ENCODE measurements around the gene TMEM30A. TPM values are rescaled to one million over a fixed set of nuclear protein-coding genes. Genes with fewer than 3 reads are reported as not detected.

The TMEM30A gene
- total and polyA plus RNA-seq, 2 of the 13 experiments (the other 11 are each of a cell fraction or from before 2014, with no cell fraction given), result 17.6 to 54.4 TPM

DNA sequence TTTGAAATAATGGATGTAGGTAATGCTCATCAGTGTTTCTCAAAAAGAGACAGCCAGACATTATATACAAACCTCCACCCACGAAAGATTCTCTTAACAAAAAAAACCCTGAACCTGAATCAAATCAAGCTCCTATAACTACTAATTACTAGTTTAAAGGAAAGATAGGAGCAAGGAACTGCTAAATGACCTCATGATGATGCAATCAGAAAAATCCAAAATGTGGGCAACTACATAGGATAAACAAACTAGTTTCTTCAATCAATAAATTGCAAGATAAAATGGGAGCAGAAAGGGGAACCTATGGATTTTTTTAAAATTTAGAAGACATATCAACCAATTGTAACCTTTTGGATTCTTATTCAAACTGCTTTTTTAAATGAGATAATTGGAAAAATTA, 43.2 kb upstream of the TMEM30A start:
- TF ChIP-seq ZNF709 (CRISPR knock-in tag; IDR thresholded peaks at IDR 0.05) (no peak), ATF7 (IDR thresholded peaks at IDR 0.05) (peak; percentile 48; the same call in 1 of the 2 replicates), ATF7 (CRISPR knock-in tag; IDR thresholded peaks at IDR 0.05) (no peak), CEBPB (IDR thresholded peaks at IDR 0.05; ENCODE audit: borderline replicate concordance, low read depth, low read length) (peak; percentile 47; the same call in 1 of the 2 replicates)
- Histone ChIP-seq H3K27me3 (ENCODE audit: control insufficient read depth in 1 of 2, insufficient read depth in 2 of 2, low read length in 2 of 2) (peaks cover 0 to 3% of the 10 kb centered on the region in 2 experiments; a peak in 1 of 5 replicates), H2AFZ (ENCODE audit: low read length) (no peak overlapping the region), H3K9ac (ENCODE audit: insufficient read depth, low read depth, low read length) (no peak overlapping the region), H3K36me3 (replicated peaks in 1 of 2; ENCODE audit: control insufficient read depth in 1 of 2, insufficient read depth in 2 of 2, low read length in 2 of 2) (no peaks in the 10 kb centered on the region), H3K4me3 (replicated peaks in 1 of 3; ENCODE audit: insufficient read depth in 1 of 3, low read depth in 2 of 3, low read length in 3 of 3) (no peak overlapping the region), H4K20me1 (ENCODE audit: insufficient read depth, low read length) (no peaks in the 10 kb centered on the region), H3K9me3 (ENCODE audit: low read length) (no peaks in the 10 kb centered on the region), H3K79me2 (ENCODE audit: insufficient read depth, low read length) (no peaks in the 10 kb centered on the region), H3K27ac (ENCODE audit: extremely low read length, insufficient read depth, low read length) (no peak overlapping the region), H3K4me1 (ENCODE audit: insufficient read depth, low read length) (no peaks in the 10 kb centered on the region), H3K4me2 (ENCODE audit: low read depth, low read length) (no peak overlapping the region)
- POLR2A ChIA-PET, result no interaction called here
- WGBS (ENCODE audit: low lambda C conversion rate), result 3% methylated on average over 1 of the region's 1 CpG
- in situ Hi-C loops (cut with HindIII; ENCODE audit: extremely low pct_ligation_motif_present, low pct_unique_long_range_greater_than_20kb), result no loop called here
- DNase-seq (ENCODE audit: low spot score) (no peak), ATAC-seq (no peak), FAIRE-seq (no peak)
- CTCF ChIA-PET (ENCODE audit: low intra/inter-chr PET ratio, low total read pairs), result no interaction called here
- intact Hi-C loops (cut with micrococcal nuclease; ENCODE audit: unreplicated experiment), result no loop called here
- BruUV-seq (replicated peaks), result no TSS peak

DNA sequence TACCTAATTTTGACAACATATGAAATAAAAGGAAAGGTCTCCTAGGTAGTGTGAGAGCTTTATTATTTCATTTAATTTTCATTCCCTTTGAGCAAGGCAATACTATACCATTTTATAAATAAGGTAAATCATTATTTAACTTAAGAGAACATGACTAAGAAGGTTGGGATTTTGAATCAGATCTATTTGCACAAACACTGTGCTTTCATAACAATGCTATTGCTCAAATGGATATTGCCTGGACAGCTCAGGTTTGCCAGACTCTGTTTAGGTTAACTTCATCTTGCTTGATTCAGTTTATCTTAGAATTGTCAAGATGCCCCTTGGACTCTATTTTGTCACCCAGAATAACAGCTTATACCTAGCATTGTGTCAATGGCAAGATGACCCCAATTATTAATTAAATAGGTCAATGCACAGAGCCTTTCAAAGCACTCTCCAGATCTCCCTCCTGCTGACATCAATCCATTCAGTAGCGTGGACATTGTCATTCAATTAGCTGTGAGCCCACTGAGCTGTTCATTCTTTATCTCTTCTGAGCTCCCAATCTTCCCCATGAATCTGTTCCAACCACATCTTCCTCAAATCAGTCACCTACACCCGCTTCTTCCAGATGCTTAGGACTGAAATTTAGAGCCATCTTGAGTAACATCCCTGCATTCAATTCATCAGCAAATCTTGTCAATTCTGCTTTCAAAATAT, 42.1 kb upstream of the TMEM30A start:
- Histone ChIP-seq H3K9me3 (ENCODE audit: low read length) (no peaks in the 10 kb centered on the region), H3K4me2 (ENCODE audit: low read depth, low read length) (no peak overlapping the region), H3K9ac (ENCODE audit: insufficient read depth, low read depth, low read length) (no peak overlapping the region), H3K27me3 (ENCODE audit: control insufficient read depth in 1 of 2, insufficient read depth in 2 of 2, low read length in 2 of 2) (peaks cover 0 to 3% of the 10 kb centered on the region in 2 experiments; a peak in 1 of 5 replicates), H3K4me3 (replicated peaks in 1 of 3; ENCODE audit: insufficient read depth in 1 of 3, low read depth in 2 of 3, low read length in 3 of 3) (no peak overlapping the region), H3K36me3 (replicated peaks in 1 of 2; ENCODE audit: control insufficient read depth in 1 of 2, insufficient read depth in 2 of 2, low read length in 2 of 2) (no peaks in the 10 kb centered on the region), H3K27ac (ENCODE audit: extremely low read length, insufficient read depth, low read length) (no peak overlapping the region), H3K79me2 (ENCODE audit: insufficient read depth, low read length) (no peaks in the 10 kb centered on the region), H2AFZ (ENCODE audit: low read length) (no peak overlapping the region), H4K20me1 (ENCODE audit: insufficient read depth, low read length) (no peaks in the 10 kb centered on the region), H3K4me1 (ENCODE audit: insufficient read depth, low read length) (no peaks in the 10 kb centered on the region)
- CTCF ChIA-PET (ENCODE audit: low intra/inter-chr PET ratio, low total read pairs), result no interaction called here
- 13% methylated on average over 2 of the region's 2 CpGs for WGBS (ENCODE audit: low lambda C conversion rate)
- intact Hi-C loops (cut with micrococcal nuclease; ENCODE audit: unreplicated experiment) (no loop called here), in situ Hi-C loops (cut with HindIII; ENCODE audit: extremely low pct_ligation_motif_present, low pct_unique_long_range_greater_than_20kb) (no loop called here)
- TF ChIP-seq ATF7 (IDR thresholded peaks at IDR 0.05) (no peak), ATF7 (CRISPR knock-in tag; IDR thresholded peaks at IDR 0.05) (no peak)
- POLR2A ChIA-PET, result no interaction called here
- no peak for ATAC-seq
- DNase-seq (ENCODE audit: low spot score), result no peak
- no TSS peak for BruUV-seq (replicated peaks)
- no peak for FAIRE-seq

Data from HepG2 (cell line).